ENCODE results near the gene TRIM5.
"Not testable (repeated sequence)": the region's sequence is repeated elsewhere in the genome, so short reads cannot be mapped to it uniquely, and the experiment has no call there.

DNA sequence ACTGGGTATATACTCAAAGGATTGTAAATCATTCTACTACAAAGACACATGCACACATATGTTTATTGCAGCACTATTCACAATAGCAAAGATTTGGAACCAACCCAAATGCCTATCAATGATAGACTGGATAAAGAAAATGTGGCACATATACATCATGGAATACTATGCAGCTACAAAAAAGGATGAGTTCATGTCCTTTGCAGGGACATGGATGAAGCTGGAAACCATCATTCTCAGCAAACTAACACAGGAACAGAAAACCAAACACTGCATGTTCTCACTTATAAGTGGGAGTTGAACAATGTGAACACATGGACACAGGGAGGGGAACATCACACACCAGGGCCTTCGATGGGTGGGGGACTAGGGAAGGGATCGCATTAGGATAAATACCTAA lies 27.9 kb downstream of the TRIM5 start:
- TF ChIP-seq, protein P1, sequence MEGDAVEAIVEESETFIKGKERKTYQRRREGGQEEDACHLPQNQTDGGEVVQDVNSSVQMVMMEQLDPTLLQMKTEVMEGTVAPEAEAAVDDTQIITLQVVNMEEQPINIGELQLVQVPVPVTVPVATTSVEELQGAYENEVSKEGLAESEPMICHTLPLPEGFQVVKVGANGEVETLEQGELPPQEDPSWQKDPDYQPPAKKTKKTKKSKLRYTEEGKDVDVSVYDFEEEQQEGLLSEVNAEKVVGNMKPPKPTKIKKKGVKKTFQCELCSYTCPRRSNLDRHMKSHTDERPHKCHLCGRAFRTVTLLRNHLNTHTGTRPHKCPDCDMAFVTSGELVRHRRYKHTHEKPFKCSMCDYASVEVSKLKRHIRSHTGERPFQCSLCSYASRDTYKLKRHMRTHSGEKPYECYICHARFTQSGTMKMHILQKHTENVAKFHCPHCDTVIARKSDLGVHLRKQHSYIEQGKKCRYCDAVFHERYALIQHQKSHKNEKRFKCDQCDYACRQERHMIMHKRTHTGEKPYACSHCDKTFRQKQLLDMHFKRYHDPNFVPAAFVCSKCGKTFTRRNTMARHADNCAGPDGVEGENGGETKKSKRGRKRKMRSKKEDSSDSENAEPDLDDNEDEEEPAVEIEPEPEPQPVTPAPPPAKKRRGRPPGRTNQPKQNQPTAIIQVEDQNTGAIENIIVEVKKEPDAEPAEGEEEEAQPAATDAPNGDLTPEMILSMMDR (IDR thresholded peaks at IDR 0.05) = not testable (repeated sequence)
- TF ChIP-seq POLR2A (IDR thresholded peaks at IDR 0.05) = not testable (repeated sequence)
